NCI-H774 (cell line): ENCODE measurements around the gene EXOC4.

Experiments
- DNase-seq: peaks from one replicate; lab custom pipeline; 2025; lab: John Stamatoyannopoulos, UW

EXOC4 gene

GRCh38 chr7:133829336-133829897, 576.5 kb downstream of the EXOC4 start:
- no peak for DNase-seq

- no peak for DNase-seq
Measured at GRCh38 chr7:133830081-133830480, 577.2 kb downstream of the EXOC4 start.

DNA sequence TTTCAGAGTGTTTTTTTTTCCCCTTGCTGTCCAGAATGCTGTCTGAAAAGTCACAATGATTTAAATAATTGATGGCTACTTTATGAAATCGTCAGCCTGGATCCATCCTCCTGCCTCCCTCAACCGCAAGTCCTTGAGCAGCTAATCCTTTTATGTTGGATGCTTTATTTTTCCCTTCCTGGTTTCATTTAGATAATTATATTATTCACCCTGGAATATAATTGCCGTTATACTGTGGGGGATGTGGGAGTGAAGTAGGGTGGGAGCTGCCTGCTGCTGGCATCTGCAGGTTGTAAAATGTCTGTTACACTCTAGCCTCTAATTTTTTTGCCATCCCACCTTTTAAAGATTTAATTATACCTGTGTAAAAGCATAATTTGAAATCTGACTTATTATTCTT, 583.8 kb downstream of the EXOC4 start:
- no peak for DNase-seq

DNA sequence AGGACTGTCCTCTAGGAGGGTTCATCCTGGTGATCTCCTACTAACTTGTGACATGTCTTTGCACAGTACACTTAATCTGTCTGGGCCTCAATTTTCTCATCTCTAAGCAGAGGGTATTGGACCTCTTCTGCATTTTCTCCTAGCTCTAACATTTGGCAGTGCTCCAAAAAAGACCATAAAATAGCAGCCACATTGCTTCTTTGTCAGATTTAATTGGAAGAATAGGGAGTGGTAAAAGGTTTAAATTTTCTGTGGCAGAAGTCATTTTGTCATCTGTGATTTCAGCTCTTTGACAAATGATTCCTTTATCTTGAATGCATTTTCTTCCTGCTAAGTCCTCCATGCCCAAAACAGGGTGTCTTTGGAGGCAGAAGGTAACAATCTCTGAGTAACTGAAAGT, 584.3 kb downstream of the EXOC4 start:
- DNase-seq, result no peak

DNA sequence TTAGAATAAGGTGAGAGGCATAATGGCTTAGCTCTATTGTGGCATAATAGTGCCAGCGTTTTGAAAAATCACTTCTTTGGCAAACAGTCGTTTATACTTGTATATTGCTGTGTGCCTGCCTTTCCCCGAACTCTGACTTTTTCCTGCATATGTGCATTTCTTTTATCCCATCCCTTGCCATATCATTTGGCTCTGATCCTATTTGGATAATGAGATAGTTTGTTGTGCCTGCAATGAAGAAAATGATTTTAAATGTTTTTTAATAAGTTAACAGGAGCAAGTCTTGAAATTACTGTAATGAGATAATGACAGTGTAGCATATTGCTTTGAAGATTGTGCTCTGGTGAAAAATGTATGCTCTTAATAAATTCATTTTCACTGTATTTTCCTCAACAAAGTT, 586.2 kb downstream of the EXOC4 start:
- no peak for DNase-seq

- no peak for DNase-seq
Measured at GRCh38 chr7:133843341-133843740, 590.5 kb downstream of the EXOC4 start.

GRCh38 chr7:133845005-133845404, 592.1 kb downstream of the EXOC4 start:
- no peak for DNase-seq

DNA sequence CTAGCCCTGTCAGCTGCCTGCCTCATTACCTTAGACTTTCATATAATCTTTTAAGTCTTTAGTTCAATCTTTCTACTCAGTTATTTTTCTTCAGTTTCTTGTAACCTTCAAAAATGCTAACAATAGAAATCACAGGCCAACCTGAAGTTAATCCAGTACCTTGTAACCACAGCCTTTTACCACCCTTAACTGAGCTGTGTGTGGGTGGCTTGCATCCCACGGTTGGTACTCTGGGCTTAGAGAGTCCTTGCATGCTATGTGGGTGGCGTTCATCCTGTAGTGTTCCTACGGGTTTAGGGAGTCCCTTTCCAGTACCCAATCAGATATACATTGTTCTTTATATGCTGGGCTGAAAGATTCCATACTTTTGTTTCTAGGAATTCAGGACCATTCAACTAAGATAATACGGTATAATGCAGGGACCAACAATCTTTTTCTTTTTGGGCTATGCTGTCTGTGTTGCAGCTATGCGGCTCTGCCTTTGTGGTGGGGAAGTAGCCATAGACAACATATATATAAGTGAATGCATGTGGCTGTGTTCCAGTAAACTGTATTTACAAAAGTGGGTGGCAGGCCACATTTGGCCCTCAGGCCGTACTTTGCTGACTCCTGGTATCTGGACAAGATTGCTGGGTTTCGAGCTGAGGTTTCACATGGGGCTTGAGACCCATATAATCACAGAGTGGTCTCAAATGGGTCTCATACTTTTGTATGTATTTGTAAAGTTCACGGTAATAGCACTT, 593.5 kb downstream of the EXOC4 start:
- no peak for DNase-seq

- DNase-seq, result no peak
Measured at GRCh38 chr7:133850497-133851280, 597.8 kb downstream of the EXOC4 start.

DNA sequence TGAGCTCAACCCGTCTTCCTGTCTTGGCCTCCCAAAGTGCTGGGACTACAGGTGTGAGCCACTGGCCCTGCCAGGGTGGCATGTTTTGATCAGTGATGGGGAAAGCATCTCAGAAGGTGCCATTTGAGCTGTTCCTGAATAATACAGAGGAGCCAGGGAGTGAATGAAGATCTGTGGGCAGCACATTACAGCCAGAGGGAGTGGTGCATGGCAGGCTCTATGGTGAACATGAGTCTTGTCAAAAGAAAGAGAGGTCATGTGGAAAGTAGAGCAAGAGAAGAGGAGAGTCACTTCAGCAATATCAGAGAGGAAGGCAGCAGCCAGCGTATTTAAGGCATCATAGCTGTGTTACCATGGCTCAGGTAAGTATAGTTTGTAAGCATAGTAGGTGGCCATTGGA, 598.5 kb downstream of the EXOC4 start:
- no peak for DNase-seq

GRCh38 chr7:133853706-133854276, 600.9 kb downstream of the EXOC4 start:
- peak; percentile 45 for DNase-seq

GRCh38 chr7:133854739-133855138, 601.9 kb downstream of the EXOC4 start:
- DNase-seq, result peak; percentile 7

- DNase-seq, result no peak
Measured at GRCh38 chr7:133857376-133858119, 604.7 kb downstream of the EXOC4 start.

DNA sequence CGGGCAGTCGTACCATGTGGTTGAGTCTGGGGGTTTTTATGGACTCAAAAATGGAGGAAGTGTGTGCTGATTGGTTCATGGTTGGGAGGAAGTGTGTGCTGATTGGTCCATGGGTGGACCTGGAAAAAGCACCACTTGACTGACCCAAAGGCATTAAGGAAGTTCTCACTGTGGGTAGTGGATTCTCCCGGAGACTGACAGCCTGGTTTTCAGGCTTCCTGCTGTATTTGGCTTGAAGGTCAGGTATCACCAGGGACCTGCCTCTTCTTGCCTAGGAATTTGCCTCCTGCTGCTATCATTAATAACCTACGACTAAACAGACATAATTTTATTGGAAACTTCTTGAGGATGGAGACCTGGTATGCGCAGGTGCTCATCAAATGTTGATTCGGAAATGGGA, 605.4 kb downstream of the EXOC4 start:
- no peak for DNase-seq

- peak; percentile 3 for DNase-seq
Measured at GRCh38 chr7:133859231-133859630, 606.4 kb downstream of the EXOC4 start.

DNA sequence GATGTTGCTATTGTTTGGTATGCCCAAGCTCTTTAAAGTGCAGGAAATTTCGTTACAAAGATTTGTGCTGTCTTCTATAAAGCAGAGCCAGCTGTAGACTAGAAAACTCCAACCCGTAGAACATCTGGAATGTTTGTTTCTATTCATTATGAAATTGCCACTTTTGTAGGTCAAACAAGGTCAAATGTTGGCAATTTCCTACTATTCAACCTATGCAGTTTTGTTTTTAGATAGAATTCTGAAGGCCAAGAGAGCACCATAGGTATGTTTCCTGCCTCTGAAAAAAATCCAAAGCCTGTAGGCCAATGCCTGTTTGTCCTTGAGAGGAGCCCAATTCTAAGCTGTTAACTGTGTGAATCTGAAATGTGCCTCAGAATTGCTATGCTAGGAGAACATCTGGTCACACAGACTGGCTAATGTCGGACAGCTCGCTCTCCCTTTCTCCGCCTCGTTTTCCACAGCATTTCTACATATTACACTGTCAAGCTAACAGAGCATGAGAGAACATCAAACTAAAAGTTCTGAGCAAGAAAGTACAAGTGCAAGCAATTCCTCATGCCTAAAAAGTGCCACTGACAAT, 607.1 kb downstream of the EXOC4 start:
- no peak for DNase-seq

- DNase-seq, result no peak
Measured at GRCh38 chr7:133860628-133861335, 607.9 kb downstream of the EXOC4 start.

DNA sequence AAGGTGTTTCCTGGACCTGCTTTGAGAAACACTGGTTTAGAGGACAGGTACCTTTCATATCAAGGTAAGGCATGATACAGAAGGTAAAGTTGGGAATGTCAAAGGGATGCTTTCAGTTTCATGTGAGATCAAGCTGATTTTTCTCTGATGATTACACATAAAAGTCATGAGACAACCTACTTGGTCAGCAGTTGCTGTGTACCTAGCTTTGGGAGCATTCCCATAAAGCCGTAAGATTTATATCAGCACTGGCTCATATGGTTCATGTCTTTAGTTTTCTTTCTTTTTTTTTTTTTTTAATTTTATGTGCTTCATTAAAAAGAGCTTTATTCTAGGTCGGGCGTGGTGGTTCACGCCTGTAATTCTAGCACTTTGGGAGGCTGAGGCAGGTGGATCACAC, 609.0 kb downstream of the EXOC4 start:
- DNase-seq, result no peak

- DNase-seq, result peak; percentile 51
Measured at GRCh38 chr7:133863362-133864061, 610.6 kb downstream of the EXOC4 start.

DNA sequence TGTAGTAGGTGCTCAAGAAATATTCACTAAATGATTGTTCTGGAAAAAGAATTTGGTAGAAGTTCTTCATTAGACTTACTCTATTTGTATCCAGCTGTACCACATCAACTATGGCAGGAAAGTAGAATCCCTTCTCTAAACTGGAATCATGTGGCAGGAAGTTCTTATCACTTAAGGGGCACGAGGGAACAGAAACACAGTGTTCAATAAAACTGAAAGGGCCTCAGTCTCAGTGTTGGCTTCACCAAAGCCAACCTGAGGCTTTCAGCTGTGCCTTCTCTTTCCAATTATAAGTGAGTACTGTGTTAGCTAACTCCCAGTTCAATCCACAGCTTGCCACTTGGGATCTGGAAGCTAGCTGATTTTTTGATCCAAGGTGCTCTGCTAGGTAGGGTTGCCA, 616.7 kb downstream of the EXOC4 start:
- DNase-seq, result no peak
